Lung (tissue), 12 donors: ENCODE data around the gene TGM1. TPM values are rescaled to one million over a fixed set of nuclear protein-coding genes. Genes with fewer than 3 reads are reported as not detected.
A peak's percentile ranks its signal among the peaks of the same experiment; 100 is the strongest.

ENCODE experiments used
- ATAC-seq: fragments of 200-7000 bp; cut with Tn5 transposase; one replicate; pipeline ENCODE4 v1.9.1; 2020; ENCODE audit warnings: moderate number of reproducible peaks; ENCODE audit not compliant: insufficient read depth, low FRiP score
- DNase-seq, 3 donors: peaks; one replicate each; pipeline ENCODE4 v3.0.0-alpha.2; 2013 to 2017
- H3K27ac ChIP-seq, 2 donors: one replicate each; pipeline ENCODE4 v1.5.1; 2013; ENCODE audit warnings: mild to moderate bottlenecking in 2 of 2, moderate library complexity in 2 of 2, control low read depth in 1 of 2, inconsistent platforms in 1 of 2, low read depth in 1 of 2, low read length in 1 of 2
- H3K27me3 ChIP-seq, 3 donors: one replicate each; pipeline ENCODE4 v1.5.1; 2013; ENCODE audit warnings: low read length in 2 of 3; ENCODE audit not compliant: control insufficient read depth in 3 of 3, insufficient read depth in 3 of 3
- H3K36me3 ChIP-seq, 4 donors: one replicate each; pipeline ENCODE4 v1.5.1; 2013; ENCODE audit warnings: low read length in 4 of 4, mild to moderate bottlenecking in 1 of 4, moderate library complexity in 1 of 4; ENCODE audit not compliant: control insufficient read depth in 4 of 4, insufficient read depth in 4 of 4
- H3K4me1 ChIP-seq, 5 donors: one replicate each; pipeline ENCODE4 v1.5.1; 2013; ENCODE audit warnings: low read length in 5 of 5, mild to moderate bottlenecking in 2 of 5, moderate library complexity in 1 of 5; ENCODE audit not compliant: control insufficient read depth in 5 of 5, insufficient read depth in 5 of 5
- H3K4me3 ChIP-seq: one replicate; pipeline ENCODE4 v1.5.1; 2013; ENCODE audit warnings: mild to moderate bottlenecking, control low read depth, moderate library complexity
- H3K9ac ChIP-seq, 2 donors: one replicate each; pipeline ENCODE4 v1.5.1; 2013; ENCODE audit warnings: low read length in 2 of 2, control low read depth in 1 of 2; ENCODE audit not compliant: insufficient read depth in 1 of 2
- H3K9me3 ChIP-seq, 4 donors: one replicate each; pipeline ENCODE4 v1.5.1; 2013; ENCODE audit warnings: low read length in 3 of 4, mild to moderate bottlenecking in 1 of 4, moderate library complexity in 1 of 4; ENCODE audit not compliant: control insufficient read depth in 4 of 4, insufficient read depth in 3 of 4
- WGBS, 2 donors: extraction: QIAGEN DNeasy Blood & Tissue Kit; methylation state at CpG; one replicate each; pipeline ENCODE4 v1.1.7; 2013; 5-methylcytosine and 5-hydroxymethylcytosine counted together
- polyA plus RNA-seq, 2 donors: library from polyadenylated mRNA; stranded (reverse); fragments of 200-250 nt; gene quantifications; one replicate each; pipeline ENCODE4 v1.2.1, GENCODE V29; 2013
- total RNA-seq, 2 donors: library from RNA; depleted of rRNA in 1 of 2; stranded (reverse); fragments of >200 nt in 1 of 2; gene quantifications; one replicate each; pipeline ENCODE4 v1.2.1, GENCODE V29; 2014 to 2021
- TF ChIP-seq, protein P1 (sequence below): IDR thresholded peaks from 2 replicates; pipeline ENCODE4 v1.5.1; 2012; ENCODE audit warnings: mild to moderate bottlenecking; ENCODE audit errors: control extremely low read depth, extremely low read depth
- donor health status: control.
- donor health status: control.
- donor health status: Bipolar disorder and iron deficiency.
- donor health status: healthy.
- donor health status: DM: yes; HTN: yes; CAD: no.

Gene TGM1
- total and polyA plus RNA-seq, 4 donors = 1.9 to 11.3 (median 9.3) TPM

DNA sequence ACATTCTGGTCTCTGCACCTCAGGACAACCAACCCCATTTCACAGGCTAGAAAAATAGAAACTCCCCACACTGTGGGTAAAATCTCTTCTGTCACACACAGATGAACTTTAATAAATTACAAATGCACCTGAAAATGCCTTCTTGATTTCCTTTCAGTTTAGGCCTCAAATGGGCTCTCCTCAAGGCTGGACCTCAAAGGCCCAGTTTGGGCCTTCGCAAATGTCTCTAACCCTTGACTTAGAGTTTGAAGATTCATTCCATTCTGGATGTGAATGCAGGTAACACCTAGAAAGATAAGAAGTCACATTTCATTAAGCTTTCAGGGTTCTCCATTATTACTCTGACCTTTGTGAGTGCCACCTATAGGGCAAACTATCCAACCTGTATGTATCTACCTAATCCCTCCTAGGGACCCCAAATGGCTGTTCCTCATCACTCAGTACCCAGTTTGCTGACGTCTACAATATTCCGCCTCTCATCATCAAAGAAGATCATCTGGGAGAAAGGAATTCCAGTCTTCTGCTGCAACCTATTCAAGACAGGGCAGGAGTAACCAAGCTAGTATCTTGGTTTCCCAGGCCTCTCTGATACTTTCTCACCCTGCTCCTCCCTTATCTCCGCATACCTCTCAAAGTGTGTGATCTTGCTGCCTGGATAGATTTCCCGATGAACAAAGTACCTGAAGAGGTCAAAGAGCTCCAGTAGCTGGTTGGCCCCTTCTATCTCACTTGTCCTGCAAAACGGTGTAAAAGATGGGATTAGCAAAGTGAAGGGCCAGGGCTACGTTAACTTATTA, 48.9 kb downstream of the TGM1 start:
- WGBS, 2 donors = 91 to 97% methylated on average over 7 of the region's 7 CpGs
- peak overlapping the region in 1 of 2 donors; percentile 2 for H3K9ac ChIP-seq
- ATAC-seq (no peak), DNase-seq (no peak)
- H3K4me3 ChIP-seq = no peak overlapping the region
- TF ChIP-seq, protein P1, sequence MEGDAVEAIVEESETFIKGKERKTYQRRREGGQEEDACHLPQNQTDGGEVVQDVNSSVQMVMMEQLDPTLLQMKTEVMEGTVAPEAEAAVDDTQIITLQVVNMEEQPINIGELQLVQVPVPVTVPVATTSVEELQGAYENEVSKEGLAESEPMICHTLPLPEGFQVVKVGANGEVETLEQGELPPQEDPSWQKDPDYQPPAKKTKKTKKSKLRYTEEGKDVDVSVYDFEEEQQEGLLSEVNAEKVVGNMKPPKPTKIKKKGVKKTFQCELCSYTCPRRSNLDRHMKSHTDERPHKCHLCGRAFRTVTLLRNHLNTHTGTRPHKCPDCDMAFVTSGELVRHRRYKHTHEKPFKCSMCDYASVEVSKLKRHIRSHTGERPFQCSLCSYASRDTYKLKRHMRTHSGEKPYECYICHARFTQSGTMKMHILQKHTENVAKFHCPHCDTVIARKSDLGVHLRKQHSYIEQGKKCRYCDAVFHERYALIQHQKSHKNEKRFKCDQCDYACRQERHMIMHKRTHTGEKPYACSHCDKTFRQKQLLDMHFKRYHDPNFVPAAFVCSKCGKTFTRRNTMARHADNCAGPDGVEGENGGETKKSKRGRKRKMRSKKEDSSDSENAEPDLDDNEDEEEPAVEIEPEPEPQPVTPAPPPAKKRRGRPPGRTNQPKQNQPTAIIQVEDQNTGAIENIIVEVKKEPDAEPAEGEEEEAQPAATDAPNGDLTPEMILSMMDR = no peak
- peaks cover 7 to 22% (median 21%) of the 10 kb centered on the region in 4 donors for H3K36me3 ChIP-seq
- H3K27ac ChIP-seq = peak overlapping the region; percentile 92 to 99
- no peaks in the 10 kb centered on the region for H3K9me3 ChIP-seq
- H3K4me1 ChIP-seq = peaks cover 0 to 8% (median 4%) of the 10 kb centered on the region in 5 donors
- H3K27me3 ChIP-seq = no peaks in the 10 kb centered on the region

DNA sequence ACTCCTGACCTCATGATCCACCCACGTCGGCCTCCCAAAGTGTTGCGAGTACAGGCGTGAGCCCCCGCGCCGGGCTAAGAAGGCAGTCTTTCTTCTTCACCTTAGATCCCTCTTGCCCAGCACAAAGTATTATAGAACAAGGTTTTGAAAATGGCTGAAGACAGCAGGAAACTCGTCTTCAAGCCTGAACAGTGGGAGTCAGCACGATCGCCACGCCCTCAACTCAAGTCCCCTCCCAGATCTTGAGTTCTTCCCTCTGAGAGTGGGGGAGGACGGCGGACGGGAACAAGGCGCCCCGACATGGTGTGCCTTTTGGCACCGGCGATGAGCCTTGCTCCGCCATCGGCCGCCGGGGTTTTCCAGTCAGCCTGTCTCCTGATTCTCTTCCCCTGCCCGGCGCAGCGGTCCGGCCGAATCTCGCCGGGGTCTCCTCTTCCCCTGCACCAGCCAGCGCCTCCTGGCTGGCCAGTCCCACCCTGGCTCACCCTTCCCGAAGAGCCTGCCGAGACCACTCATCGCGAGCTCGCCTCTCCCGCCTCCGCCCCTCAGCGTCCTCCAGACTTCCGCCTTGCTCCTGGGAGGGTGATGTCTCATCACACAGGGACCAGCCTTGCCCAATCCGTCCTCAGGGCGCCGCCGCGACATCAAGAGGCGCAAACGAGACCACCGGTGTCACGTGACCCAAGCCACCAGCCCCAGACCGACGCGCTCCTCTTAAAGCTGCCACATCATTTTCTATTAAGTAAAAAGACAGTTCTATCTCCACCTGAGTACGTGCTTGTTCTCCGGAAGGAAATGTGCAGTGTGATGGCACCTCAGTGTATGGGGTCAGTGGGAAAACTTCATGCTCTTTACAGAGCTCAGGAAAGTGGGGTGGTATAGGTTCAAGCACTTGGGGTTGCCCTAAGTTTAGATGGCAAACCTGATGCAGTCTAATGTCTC, 49.8 kb downstream of the TGM1 start, which contains the start of gene CHMP4A:
Gene CHMP4A (minus strand): TSS at position 565 of the 942 bp plus-strand sequence. CDS start 49 bp downstream, at position 516.
- Histone ChIP-seq H3K27me3 (no peaks in the 10 kb centered on the region), H3K4me3 (peak within 1 kb of the TSS; percentile 76), H3K4me1 (peaks cover 0 to 8% (median 4%) of the 10 kb centered on the region in 5 donors), H3K9ac (peak within 1 kb of the TSS; percentile 76 to 95), H3K36me3 (peaks cover 7 to 24% (median 21%) of the 10 kb centered on the region in 4 donors), H3K27ac (peak within 1 kb of the TSS; percentile 98 to 99), H3K9me3 (no peaks in the 10 kb centered on the region)
- TF ChIP-seq, protein P1 = no peak
- ATAC-seq (peak; percentile 89), DNase-seq (peak; percentile 98 to 99 (median 99))
- 1% methylated on average over 50 to 53 of the region's 53 CpGs for WGBS, 2 donors

DNA sequence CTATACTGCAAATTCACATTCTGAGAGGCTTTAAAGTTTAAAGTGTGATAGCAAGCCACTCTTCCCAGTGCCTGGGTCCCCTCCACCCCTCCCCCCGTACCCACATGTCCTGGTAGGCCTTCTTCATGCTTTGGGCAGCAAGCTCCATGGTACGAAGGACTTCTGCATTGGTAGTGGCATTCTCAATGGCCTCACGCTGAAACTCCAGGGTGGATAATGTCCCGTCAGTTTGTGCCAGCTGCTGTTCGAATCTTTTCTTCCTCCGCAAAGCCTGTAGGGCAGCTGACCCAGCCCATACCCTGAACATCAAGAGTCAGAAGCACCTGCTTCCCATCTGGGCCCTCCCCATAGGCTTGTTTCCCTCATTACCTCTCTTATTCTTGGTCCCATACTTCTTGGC, 51.7 kb downstream of the TGM1 start:
- no peaks in the 10 kb centered on the region for H3K9me3 ChIP-seq
- no peak overlapping the region for H3K4me3 ChIP-seq
- 94 to 97% methylated on average over 6 of the region's 6 CpGs for WGBS, 2 donors
- ATAC-seq (no peak), DNase-seq (no peak)
- peaks cover 0 to 8% (median 4%) of the 10 kb centered on the region in 5 donors for H3K4me1 ChIP-seq
- H3K27ac ChIP-seq = no peak overlapping the region
- no peaks in the 10 kb centered on the region for H3K27me3 ChIP-seq
- H3K9ac ChIP-seq = no peak overlapping the region
- peaks cover 7 to 38% (median 36%) of the 10 kb centered on the region in 4 donors for H3K36me3 ChIP-seq
- TF ChIP-seq, protein P1 = no peak
